ENCODE results near the gene SUPT3H.

The SUPT3H gene

DNA sequence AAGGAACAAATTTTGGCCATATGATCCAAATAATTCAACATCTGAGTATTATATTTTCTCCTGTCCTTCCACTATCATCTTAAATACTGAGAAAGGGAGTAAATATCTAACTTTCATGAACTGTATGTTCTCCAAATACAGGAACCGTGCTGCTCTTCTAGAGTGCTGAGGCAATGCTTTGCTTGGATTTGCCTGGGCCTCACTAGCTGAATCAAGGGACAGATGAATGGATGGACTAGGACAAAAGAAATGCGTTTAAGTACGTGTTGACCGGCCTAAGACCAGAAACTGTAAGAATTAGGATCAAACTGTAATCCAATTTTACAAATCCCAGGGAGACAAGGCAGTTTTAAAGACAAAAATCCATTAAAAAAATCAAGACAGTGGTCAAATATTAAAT, 412.0 kb downstream of the SUPT3H start:
- TF ChIP-seq YY1 (IDR thresholded peaks at IDR 0.05; ENCODE audit: low read depth) (no peak), TEAD4 (IDR thresholded peaks at IDR 0.05) (no peak), TAF1 (IDR thresholded peaks at IDR 0.05; ENCODE audit: low read depth) (no peak), ZBTB7A (IDR thresholded peaks at IDR 0.05; ENCODE audit: low read depth) (no peak), TCF12 (IDR thresholded peaks at IDR 0.05; ENCODE audit: low read depth) (no peak), RAD21 (IDR thresholded peaks at IDR 0.05; ENCODE audit: low read depth) (no peak), EP300 (IDR thresholded peaks at IDR 0.05; ENCODE audit: borderline replicate concordance) (no peak), CEBPB (IDR thresholded peaks at IDR 0.05) (no peak), FOXM1 (IDR thresholded peaks at IDR 0.05; ENCODE audit: borderline replicate concordance, low read depth) (no peak), CREB1 (IDR thresholded peaks at IDR 0.05; ENCODE audit: low read depth) (no peak), NFIC (IDR thresholded peaks at IDR 0.05) (no peak)
- TF ChIP-seq, protein P1, sequence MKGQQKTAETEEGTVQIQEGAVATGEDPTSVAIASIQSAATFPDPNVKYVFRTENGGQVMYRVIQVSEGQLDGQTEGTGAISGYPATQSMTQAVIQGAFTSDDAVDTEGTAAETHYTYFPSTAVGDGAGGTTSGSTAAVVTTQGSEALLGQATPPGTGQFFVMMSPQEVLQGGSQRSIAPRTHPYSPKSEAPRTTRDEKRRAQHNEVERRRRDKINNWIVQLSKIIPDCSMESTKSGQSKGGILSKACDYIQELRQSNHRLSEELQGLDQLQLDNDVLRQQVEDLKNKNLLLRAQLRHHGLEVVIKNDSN (IDR thresholded peaks at IDR 0.05): no peak
- TF ChIP-seq, protein P2, sequence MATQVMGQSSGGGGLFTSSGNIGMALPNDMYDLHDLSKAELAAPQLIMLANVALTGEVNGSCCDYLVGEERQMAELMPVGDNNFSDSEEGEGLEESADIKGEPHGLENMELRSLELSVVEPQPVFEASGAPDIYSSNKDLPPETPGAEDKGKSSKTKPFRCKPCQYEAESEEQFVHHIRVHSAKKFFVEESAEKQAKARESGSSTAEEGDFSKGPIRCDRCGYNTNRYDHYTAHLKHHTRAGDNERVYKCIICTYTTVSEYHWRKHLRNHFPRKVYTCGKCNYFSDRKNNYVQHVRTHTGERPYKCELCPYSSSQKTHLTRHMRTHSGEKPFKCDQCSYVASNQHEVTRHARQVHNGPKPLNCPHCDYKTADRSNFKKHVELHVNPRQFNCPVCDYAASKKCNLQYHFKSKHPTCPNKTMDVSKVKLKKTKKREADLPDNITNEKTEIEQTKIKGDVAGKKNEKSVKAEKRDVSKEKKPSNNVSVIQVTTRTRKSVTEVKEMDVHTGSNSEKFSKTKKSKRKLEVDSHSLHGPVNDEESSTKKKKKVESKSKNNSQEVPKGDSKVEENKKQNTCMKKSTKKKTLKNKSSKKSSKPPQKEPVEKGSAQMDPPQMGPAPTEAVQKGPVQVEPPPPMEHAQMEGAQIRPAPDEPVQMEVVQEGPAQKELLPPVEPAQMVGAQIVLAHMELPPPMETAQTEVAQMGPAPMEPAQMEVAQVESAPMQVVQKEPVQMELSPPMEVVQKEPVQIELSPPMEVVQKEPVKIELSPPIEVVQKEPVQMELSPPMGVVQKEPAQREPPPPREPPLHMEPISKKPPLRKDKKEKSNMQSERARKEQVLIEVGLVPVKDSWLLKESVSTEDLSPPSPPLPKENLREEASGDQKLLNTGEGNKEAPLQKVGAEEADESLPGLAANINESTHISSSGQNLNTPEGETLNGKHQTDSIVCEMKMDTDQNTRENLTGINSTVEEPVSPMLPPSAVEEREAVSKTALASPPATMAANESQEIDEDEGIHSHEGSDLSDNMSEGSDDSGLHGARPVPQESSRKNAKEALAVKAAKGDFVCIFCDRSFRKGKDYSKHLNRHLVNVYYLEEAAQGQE (IDR thresholded peaks at IDR 0.05; ENCODE audit: low read depth): no peak
- TF ChIP-seq, protein P3, sequence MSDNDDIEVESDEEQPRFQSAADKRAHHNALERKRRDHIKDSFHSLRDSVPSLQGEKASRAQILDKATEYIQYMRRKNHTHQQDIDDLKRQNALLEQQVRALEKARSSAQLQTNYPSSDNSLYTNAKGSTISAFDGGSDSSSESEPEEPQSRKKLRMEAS (IDR thresholded peaks at IDR 0.05): no peak

DNA sequence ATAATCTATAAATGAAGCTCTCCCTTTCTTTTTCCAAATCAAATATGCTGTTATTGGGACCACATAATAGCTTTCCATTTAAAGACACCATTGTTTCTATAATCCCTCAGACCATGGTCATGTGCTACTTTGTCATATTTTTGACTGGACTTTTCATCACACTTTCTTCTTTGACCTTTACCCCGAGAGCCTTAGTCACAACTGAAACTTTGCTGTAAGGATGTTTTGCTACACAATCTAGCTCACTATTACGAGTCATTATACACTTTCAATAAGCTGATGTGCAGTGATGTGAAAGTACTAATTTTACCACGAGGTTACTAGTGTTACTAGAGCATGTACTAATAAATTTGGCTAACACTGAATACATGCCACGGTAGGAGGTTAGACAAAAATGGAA, 416.8 kb downstream of the SUPT3H start:
- no peak for TF ChIP-seq EGR1 (IDR thresholded peaks at IDR 0.05)
- TF ChIP-seq RAD21 (IDR thresholded peaks at IDR 0.05; ENCODE audit: low read depth): no peak
- no peak for TF ChIP-seq TAF1 (IDR thresholded peaks at IDR 0.05; ENCODE audit: low read depth)
- TF ChIP-seq, protein P1 (IDR thresholded peaks at IDR 0.05): no peak
- TF ChIP-seq, protein P3 (IDR thresholded peaks at IDR 0.05): no peak
- TF ChIP-seq, protein P2 (IDR thresholded peaks at IDR 0.05; ENCODE audit: low read depth): no peak
- no peak for TF ChIP-seq FOXM1 (IDR thresholded peaks at IDR 0.05; ENCODE audit: borderline replicate concordance, low read depth)
- no peak for TF ChIP-seq ZBTB7A (IDR thresholded peaks at IDR 0.05; ENCODE audit: low read depth)
- TF ChIP-seq NFIC (IDR thresholded peaks at IDR 0.05): no peak
- no peak for TF ChIP-seq TEAD4 (IDR thresholded peaks at IDR 0.05)
- TF ChIP-seq TCF12 (IDR thresholded peaks at IDR 0.05; ENCODE audit: low read depth): no peak
- TF ChIP-seq YY1 (IDR thresholded peaks at IDR 0.05; ENCODE audit: low read depth): no peak
- TF ChIP-seq CEBPB (IDR thresholded peaks at IDR 0.05): no peak
- no peak for TF ChIP-seq CREB1 (IDR thresholded peaks at IDR 0.05; ENCODE audit: low read depth)
- TF ChIP-seq EP300 (IDR thresholded peaks at IDR 0.05; ENCODE audit: borderline replicate concordance): no peak

DNA sequence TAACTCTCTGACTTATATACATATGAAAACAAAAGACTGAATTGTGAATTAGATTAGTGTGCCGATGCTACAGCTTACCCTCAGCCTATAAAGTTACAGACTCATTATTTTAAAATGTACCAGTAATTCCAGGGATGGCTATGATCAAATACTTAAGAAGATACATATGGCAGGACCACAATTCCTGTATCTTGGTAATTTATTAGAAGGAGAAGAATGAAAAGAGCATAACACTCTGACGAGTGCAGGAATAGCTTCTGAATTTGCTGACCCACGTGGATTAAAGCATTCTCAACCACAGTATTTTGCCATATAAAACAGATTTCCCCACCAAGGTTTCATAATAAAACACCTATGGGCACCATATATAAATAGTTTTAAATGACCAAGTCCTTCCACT, 418.1 kb downstream of the SUPT3H start:
- TF ChIP-seq ZBTB7A (IDR thresholded peaks at IDR 0.05; ENCODE audit: low read depth): no peak
- no peak for TF ChIP-seq EP300 (IDR thresholded peaks at IDR 0.05; ENCODE audit: borderline replicate concordance)
- no peak for TF ChIP-seq YY1 (IDR thresholded peaks at IDR 0.05; ENCODE audit: low read depth)
- TF ChIP-seq FOXM1 (IDR thresholded peaks at IDR 0.05; ENCODE audit: borderline replicate concordance, low read depth): no peak
- TF ChIP-seq TCF12 (IDR thresholded peaks at IDR 0.05; ENCODE audit: low read depth): no peak
- TF ChIP-seq, protein P2 (IDR thresholded peaks at IDR 0.05; ENCODE audit: low read depth): no peak
- no peak for TF ChIP-seq CREB1 (IDR thresholded peaks at IDR 0.05; ENCODE audit: low read depth)
- no peak for TF ChIP-seq TAF1 (IDR thresholded peaks at IDR 0.05; ENCODE audit: low read depth)
- no peak for TF ChIP-seq EGR1 (IDR thresholded peaks at IDR 0.05)
- TF ChIP-seq TEAD4 (IDR thresholded peaks at IDR 0.05): no peak
- TF ChIP-seq NFIC (IDR thresholded peaks at IDR 0.05): no peak
- no peak for TF ChIP-seq CEBPB (IDR thresholded peaks at IDR 0.05)
- TF ChIP-seq, protein P1 (IDR thresholded peaks at IDR 0.05): no peak
- no peak for TF ChIP-seq RAD21 (IDR thresholded peaks at IDR 0.05; ENCODE audit: low read depth)
- TF ChIP-seq, protein P3 (IDR thresholded peaks at IDR 0.05): no peak
